DMS153 treated with DMSO at 0.1 percent for 48 hours (cell line): Measurements from ENCODE around the gene RAB4A.
"Not testable (repeated sequence)": the region's sequence is repeated elsewhere in the genome, so short reads cannot be mapped to it uniquely, and the experiment has no call there.

Experiments
- DNase-seq: peaks from one replicate; lab custom pipeline; 2025; ENCODE audit not compliant: unreplicated experiment; lab: John Stamatoyannopoulos, UW

Gene RAB4A

GRCh38 chr1:229295745-229296144 lies 24.8 kb downstream of the RAB4A start:
- no peak for DNase-seq

- no peak for DNase-seq
Measured at GRCh38 chr1:229296541-229296941, 25.6 kb downstream of the RAB4A start.

- DNase-seq: no peak
Measured at GRCh38 chr1:229297746-229298145, 26.8 kb downstream of the RAB4A start.

GRCh38 chr1:229298420-229298819 lies 27.5 kb downstream of the RAB4A start:
- no peak for DNase-seq

- DNase-seq: no peak
Measured at GRCh38 chr1:229298887-229299503, 28.1 kb downstream of the RAB4A start.

GRCh38 chr1:229300099-229300757 lies 29.3 kb downstream of the RAB4A start:
- no peak for DNase-seq

GRCh38 chr1:229302740-229303139 lies 31.8 kb downstream of the RAB4A start:
- no peak for DNase-seq

- no peak for DNase-seq
Measured at GRCh38 chr1:229303855-229304254, 32.9 kb downstream of the RAB4A start.

GRCh38 chr1:229305392-229305791 lies 34.5 kb downstream of the RAB4A start:
- no peak for DNase-seq

GRCh38 chr1:229309074-229309473 lies 38.2 kb downstream of the RAB4A start:
- DNase-seq: no peak

- no peak for DNase-seq
Measured at GRCh38 chr1:229309684-229310083, 38.8 kb downstream of the RAB4A start.

- DNase-seq: no peak
Measured at GRCh38 chr1:229310833-229311232, 39.9 kb downstream of the RAB4A start.

GRCh38 chr1:229316166-229316565 lies 45.3 kb downstream of the RAB4A start:
- no peak for DNase-seq

- DNase-seq: no peak
Measured at GRCh38 chr1:229318056-229318455, 47.1 kb downstream of the RAB4A start.

- no peak for DNase-seq
Measured at GRCh38 chr1:229319487-229319886, 48.6 kb downstream of the RAB4A start.

- no peak for DNase-seq
Measured at GRCh38 chr1:229323201-229323600, 52.3 kb downstream of the RAB4A start.

GRCh38 chr1:229323885-229324553 lies 53.1 kb downstream of the RAB4A start:
- DNase-seq: no peak

GRCh38 chr1:229325401-229325800 lies 54.5 kb downstream of the RAB4A start:
- DNase-seq: no peak

GRCh38 chr1:229325853-229326487 lies 55.1 kb downstream of the RAB4A start:
- DNase-seq: no peak

GRCh38 chr1:229326601-229327000 lies 55.7 kb downstream of the RAB4A start:
- no peak for DNase-seq

- not testable (repeated sequence) for DNase-seq
Measured at GRCh38 chr1:229327765-229328164, 56.9 kb downstream of the RAB4A start.
